ENCODE results near the gene FER. TPM values are rescaled to one million over a fixed set of nuclear protein-coding genes. Genes with fewer than 3 reads are reported as not detected.

FER gene
- polyA plus RNA-seq, 10 donors = 7.6 to 12.6 (median 10.8) TPM

DNA sequence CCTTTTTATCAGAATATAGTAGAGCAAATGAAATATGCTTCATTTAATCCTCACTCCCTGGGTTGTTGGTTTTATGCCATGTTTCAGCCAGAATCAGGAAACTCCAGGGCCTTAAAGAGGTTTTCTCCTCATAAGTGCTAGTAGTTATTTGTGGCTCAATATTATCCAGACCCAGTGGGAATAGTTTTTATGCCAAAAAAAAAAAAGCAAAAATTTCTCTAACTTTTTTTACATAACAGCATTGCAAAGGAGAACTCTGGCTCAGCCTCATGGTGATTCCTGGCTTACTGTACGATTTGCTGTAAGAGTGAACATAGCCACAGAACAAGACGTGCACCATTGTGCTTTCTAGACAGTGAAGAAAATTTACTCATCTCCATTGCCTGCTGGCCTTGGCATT, 429.5 kb downstream of the FER start:
- DNase-seq = peak; percentile 34 to 81 (median 59)

DNA sequence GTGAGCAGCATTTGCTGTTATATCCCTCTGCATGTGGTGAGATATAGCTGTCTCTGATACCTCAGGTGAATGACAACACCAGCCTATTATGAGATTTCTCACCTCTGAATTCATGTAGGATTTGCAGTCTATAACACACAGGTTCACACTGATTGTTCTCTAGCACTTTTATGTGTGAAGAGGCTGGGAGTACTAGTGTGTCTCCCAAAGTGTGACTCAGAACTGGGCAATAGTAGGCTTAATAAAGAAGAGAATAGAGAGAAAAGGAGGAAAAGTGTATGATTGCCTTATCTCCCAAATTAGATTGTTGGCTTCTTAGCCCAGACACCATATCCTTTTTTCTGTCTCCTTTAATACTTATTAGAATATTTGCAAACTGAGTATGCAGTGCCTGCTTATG, 430.1 kb downstream of the FER start:
- no peak for DNase-seq

DNA sequence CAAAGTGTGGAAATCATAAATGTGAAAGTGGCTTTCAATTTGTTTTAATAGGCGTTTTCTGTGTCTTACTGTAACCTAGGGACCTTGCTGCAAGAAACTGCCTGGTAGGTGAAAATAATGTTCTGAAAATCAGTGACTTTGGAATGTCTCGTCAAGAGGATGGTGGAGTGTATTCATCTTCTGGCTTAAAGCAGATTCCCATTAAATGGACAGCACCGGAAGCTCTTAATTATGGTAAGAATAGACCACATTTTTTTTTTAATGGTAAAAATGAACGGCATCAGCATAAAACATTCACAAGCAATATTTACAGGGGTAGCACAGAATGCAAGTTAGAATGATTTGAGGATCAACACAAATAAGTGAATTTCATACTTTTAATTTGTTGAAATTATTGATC, 433.0 kb downstream of the FER start:
- no peak for DNase-seq

DNA sequence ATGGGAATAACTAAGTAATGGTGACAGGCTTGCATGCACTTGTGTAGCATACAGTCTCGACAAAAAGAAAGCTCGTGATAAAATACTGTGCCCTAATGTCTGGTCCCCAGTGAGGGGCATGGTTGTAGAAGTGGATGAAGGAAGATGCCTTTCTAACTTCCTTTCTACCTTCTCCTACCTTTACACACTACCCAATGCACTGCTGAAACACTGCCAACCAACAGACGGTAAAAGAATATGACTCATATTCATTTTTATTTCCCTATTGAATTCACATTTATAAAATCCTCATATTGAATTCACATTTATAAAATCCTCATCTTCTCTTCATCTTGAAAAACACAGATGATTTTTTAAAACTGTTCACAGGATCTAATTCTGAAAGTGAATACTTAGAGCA, 439.1 kb downstream of the FER start:
- no peak for DNase-seq

DNA sequence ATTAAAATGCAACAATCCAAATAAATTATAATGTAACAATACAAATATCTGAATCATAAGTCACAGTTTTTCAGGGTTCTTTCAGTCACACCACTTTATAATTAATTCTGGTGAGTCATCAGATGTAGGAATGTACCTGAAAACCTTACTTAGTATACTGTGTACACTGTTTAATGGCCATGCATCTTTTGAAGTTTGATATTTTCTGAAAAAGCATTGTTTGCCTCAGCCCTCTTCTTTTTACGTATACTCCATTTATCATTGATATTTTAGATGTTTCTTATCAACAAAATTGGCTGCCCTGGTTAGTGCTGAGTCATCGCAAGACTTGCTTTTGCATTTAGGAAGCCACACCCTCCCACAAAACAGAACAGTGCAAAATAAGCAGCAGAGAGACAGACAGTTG, 443.5 kb downstream of the FER start:
- peak in 1 of 3 donors; percentile 43 for DNase-seq

DNA sequence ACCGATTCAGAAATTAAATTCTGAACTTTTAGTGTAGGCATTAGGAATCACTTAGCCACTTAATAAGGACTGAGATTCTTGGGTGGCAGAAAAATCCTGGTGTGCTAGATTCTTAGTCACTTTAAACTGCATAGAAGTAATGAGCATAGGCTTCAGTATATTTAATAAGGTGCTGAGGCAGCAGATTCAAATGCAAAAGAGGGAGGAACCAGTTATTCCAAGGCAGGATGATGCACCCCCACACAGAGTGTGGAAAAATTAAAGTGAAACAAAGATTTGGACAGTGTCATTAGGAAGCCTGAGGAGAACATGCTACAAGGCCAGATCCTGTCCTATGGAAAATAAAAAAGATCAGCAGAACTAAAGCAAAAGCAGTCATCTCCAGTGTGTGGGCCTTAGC, 444.3 kb downstream of the FER start:
- DNase-seq = no peak

DNA sequence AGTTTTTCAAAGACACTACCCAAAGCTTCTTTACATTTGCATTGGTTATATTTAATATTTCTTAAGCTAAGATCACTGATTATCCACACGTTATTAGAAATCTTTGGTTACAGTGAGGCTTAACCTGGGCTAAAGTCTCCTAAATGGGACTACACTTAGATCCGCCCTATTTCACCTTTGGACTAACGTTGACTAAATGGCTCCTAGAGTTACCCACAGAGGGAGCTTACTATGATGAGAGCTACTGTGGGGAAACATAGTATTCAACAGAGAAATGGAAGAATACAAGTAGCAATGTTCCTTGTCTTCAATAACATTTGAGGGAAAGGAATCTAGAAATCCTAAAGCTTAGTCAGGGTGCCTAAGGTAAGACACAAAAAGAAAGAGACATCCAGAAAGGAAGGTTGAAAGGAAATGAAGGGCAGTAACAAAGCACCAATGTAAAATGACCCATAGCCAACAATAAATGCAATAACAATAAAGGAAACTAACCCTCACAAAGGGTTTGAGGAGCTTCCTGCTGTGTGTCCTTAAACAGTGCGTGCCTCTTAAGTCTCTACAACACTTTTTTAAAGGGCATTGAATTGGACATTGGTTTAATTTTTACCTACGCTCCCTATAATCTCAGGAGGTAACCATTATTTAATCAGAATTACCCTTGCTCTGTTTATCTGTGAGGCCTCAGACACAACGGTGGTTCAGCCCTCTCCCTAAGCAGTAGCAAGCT, 445.0 kb downstream of the FER start:
- no peak for DNase-seq

DNA sequence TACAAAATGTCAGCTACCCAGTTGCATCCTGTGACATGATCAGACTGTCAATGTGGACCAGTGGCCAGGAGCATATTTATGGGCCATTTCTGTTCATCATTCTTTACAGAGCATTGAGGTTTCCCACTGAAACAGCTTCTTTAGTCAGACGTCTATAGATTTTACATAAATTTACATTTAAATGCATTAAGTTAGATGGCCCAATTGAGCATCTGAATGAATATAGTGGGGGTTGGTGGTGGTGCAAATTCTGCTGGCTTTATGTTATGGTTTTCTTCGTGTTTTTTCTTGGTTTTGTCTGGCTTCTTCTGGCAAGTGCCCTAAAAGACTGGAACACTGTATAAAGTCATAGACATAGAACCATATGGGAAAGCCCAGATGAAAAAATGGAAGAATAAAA, 448.0 kb downstream of the FER start:
- DNase-seq = no peak

DNA sequence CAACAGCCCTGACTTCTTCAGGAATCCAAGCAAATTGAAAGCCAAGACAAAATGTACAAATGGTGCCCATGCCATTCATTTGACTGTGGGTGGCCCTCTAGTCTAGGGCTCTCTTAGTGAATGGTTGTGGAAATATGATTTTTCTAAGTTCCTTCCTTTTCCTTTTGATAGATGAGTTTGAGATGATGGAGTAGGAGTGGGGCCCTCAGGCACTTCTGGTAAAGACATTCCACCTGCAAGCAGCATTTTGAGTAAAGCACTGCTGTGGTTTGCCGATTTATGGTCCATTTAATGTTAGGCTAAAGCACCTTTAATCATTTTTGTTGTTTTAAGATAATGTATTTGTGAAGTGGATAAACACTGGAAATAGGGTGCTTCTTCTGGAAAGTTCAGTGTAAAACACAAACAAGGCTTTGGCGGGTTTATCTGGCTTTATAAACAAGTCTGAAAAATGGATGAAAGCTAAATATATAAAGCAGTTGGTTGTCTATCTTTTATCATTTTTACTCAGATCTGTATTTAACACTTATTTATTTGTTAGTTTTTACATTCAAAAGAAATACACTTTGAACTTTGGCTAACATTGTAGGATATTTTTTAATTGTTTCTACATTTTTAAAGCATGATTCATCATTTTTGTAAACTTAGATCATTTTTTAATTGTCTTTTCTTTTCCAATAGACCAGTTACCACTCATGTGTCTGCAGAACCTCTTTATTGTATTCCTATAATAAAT, 448.6 kb downstream of the FER start:
- no peak for DNase-seq

DNA sequence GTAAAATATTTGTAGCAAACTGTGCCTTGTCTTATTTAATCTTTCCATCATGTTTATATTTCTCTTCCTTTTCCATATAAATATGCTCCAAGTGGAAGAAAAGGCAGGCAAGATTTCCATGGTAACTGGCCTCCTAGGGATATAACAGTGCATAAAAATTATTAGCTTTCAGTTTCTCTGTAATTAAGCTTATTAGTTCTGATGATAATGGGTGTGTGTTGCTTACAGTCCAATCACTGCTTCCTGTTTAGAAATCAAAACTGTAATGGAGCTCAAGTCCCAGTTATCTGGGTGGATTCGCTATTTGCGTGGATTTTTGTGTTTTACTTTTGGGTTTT, 449.1 kb downstream of the FER start:
- DNase-seq = peak in 1 of 3 donors; percentile 55

DNA sequence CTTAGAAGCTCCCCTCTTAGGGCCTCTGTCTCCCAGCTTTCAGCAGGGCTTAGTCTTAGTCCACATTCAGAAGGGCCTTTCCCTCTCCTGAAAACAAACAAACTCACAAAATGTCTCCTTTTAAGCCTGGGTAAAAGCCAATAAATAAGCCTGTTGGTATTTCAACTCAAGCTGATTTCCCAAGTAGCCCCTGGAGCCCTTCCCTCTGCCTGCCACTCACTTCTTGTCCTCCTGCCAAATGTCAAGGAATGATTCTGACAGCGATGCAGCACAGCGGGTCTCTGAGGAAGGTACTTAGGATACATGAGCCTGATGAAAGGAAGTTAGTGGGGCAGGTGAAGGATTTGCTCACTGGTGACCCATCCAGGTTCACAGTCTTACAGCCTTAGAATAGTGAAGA, 451.6 kb downstream of the FER start:
- peak in 1 of 3 donors; percentile 13 for DNase-seq

DNA sequence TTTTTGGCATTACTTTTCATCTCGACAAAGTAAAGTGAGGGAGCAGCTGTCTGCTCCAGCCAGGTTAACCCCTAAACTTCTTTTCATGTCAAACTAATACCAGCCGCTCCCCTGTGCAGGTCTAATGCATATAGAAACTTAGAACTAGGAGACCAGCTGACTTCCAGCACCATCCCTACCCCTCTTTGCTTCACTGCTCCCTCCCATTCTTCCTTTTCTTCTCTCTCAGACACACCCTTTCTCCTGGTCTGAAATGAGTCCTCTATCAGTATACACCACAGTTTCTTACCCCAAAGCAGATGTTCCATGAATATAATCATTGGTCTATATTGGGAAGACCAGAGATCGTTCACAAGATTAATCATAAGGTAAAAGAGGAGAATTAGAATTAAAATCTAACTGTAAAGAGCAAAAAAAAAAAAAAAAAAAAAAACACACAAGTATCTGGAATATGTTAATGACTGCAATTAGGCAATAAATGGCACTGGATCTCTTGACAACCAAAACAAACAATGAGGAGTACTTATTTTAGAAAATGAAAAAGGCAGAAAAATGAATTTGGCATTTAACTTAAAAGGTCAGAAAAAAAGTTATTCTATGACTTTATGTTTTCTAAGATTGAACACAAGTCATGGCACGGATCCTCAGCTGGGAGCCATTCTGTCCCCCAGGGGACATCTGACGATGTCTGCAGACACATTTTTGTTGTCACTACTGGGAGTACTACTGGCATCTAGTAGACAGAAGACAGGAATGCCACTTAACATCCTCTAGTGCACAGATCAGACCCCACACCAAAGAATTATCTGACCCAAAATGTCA, 452.3 kb downstream of the FER start:
- no peak for DNase-seq

DNA sequence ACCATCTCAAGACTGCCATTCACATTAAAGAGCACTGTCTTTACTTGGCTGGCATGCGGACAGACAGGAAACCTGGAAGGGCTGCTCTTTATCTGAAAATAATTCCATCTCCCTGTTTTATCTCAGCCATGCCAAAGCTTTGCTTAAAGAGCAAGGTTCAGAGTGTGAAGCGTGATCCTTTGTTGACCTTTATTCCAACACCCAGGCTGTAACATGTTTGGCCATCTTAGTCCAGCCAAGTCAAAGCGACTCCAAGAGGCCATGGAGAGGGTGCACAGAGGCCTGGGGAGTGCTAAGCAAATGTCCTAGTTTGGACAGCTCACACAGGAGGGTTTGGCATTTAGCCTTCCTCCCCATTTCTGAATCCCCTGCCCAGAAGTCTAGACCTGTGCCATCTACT, 467.3 kb downstream of the FER start:
- DNase-seq = no peak

DNA sequence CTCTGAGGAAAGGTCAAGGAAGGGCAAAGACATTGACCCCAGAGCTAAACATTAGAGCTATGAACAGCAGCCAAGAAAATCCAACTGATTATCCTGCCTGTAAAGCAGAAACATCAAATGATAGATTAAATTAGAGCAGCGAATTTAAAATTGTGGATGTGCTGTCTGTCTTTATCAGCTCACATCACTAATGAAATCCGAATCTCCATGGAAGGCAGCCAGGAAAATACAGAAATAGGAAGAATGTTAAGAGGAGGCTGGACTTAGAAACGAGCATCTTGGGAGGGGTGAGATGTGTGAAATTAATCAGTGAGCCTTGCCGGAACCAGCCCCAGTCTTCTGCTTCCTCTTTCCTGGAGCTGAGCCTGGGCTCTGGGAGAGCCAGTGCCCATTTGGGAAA, 471.1 kb downstream of the FER start:
- DNase-seq = peak in 1 of 3 donors; percentile 15

DNA sequence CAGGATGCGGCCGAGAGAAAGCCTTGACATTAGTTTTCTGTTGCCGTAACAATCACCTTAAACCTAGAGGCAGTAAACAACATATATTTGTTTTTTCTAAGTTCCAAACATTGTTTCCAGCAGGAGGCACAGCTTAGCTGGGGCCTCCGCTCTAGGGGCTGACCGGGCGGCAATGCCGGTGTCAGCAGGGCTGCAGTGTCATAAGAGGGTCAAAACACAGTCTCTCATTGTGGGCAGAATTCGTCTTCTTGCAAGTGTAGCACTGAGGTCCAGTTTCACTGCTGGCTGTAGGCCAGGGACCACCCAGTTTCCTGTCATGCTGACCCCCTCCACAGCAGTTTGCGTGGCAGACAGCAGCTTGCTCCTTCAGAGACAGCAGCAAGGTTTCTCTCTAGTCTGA, 475.8 kb downstream of the FER start:
- DNase-seq = peak in 1 of 3 donors; percentile 31

DNA sequence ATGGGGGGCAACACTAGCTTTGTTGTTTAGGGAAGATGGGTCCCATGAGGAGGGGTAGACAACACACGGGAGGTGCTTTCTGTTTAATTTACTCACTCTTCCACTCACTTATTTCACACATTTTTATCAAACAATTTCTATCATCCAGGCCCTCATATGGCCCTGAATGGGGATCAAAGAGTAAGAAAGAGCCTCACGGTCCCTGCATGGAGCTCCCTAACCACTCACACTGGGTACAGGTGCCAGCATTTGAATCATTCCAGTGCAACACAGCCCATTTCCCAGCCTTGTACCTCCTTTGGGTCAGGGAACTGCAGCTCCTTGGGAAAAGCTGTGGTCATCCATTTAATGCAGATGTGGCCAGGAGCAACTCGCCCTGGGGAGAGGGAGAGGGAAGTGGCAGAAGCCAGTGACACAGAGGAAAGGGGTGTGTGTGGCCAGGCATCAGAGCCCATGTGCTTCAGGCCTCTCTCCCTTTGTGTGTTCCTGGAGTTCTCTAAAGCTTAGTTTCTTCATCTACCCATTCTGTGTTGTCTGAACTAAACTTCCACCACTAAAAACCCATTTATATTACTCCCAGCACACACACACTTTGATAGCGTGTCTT, 476.7 kb downstream of the FER start:
- no peak for DNase-seq

DNA sequence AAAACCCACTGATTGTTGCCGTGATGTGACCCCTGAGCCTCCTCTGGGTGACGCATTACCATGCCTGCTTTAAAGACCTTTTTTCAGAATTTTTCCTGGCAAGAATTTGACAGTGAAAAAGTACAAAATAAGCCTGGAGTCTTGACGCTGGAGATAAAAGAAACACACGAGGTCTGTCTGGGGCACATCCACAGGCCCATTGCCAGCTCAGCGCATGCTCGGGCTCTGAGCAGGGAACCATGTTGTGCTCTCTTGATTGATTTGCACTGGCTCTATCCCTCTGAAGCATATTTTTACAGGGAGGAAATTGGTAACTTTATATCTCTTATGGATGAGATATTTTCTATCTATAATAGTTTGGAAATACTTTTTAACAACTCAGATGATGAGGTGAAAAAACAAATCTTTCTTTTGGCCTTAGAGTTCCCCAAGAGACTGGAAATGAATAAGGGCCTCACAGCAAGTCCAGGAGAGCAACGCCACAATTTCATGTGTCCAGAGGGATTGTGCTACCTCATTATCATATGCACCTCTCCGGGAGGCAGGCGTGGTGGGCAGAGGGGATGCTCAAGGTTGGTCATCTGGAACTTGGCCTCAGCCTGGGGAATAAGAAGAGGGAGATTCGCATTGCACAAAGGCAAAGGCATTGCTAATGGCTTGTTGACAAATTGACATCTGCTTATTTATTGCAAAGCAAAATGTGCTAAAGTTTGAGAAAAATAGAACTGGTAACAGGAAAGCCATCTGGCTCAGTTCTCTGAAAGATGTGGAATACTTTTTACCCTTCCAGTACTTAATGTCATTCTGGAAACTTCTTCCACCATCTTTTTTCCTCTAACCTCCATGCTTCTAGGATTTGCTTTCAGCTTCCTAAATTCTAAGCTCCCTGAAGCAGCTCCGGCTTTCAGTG, 478.3 kb downstream of the FER start:
- DNase-seq = peak in 2 of 3 donors; percentile 41 to 74

DNA sequence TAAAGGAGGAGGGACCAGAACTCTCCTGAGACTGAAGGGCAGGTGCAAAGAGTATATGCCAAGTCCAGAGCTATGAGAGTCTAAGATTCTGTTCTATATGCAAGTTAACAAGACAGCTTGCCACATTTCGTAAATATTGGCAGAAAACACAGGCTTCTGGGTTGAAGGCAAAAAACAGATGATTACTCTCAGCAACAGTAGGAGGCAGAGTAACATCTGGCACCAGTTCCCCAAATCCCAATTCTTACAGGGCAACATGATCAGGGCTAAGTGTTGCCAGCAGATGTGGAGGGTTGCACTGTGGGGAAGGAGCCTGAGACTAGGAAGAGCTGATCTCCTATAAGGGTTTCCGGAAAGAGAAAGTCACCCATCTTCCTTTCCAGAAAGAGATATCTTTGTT, 482.7 kb downstream of the FER start:
- DNase-seq = no peak

DNA sequence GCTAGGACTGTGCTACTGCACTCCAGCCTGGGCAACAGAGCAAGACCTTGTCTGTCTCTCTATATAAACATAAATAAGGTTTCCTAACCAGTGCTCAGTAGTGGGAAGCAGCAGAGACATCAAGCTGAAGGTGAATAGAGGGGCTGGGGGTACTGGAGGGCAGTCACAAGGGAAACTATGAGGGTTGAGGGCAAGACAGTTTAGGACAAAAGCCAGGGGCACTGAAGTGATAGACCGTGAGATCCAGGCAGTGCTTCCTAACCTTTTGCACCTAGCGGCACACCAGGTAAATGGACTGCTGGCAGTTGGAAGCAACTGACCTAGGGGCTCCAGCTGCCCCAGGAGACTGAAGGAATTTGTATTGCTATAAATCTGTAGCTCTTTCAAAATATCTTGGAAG, 483.6 kb downstream of the FER start:
- no peak for DNase-seq

DNA sequence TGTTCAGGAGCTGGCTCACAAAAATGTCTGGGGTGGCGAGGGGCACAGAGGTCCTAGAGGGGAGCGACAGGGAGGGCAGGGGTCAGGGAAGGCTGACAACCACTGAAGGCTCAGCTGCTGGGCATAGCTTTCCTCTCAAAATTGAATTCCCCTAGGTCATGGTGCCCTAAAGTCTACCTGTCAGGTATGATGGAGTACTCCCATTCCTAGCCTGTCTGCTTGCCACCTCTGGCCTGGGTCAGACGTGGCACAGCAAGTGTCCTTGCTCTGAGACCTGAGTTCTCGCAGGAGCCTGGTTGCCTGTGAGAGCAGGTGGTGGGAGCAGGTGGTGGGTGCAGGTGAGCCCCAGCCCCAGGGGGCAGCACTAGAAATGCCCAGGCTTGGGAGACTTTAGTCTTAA, 486.7 kb downstream of the FER start:
- no peak for DNase-seq

DNA sequence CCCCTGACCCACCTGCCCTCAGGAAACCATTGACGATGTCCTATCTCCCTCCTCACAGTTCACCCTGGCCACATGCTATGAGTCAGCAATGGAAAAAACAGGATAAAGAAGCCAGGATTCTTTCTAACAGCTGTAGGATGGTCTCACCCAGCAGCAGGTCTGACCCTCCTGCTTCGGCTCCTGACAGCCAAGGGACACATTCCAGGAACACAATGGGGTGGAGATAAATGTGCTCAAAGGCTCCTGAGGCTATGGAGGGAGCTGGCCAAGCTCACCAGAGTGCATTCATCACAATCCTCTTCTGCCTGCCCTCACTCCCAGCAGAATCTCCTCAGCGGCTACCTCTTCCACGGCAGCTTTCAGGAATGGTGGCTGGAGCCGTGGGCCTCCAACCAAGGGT, 491.8 kb downstream of the FER start:
- no peak for DNase-seq
